GM18951 (cell line): ENCODE measurements around the gene BBIP1.
"Not testable (repeated sequence)": the region's sequence is repeated elsewhere in the genome, so short reads cannot be mapped to it uniquely, and the experiment has no call there.

Source experiments
- POLR2A ChIP-seq: IDR thresholded peaks from 4 replicates; pipeline ENCODE4 v1.6.1; 2011; ENCODE audit warnings: mild to moderate bottlenecking; ENCODE audit not compliant: insufficient read length, insufficient read depth; ENCODE audit errors: extremely low read depth
- in situ Hi-C: fragments of 300-500 bp; cut with MboI; formaldehyde crosslinking; loops from one replicate; pipeline ENCODE4 v1.12.0; 2022; ENCODE audit warnings: low sequenced_read_pairs, mixed read lengths, inconsistent platforms; ENCODE audit not compliant: unreplicated experiment

The BBIP1 gene

GRCh38 chr10:110870823-110871297 is 48.1 kb downstream of the BBIP1 start:
- no peak for TF ChIP-seq POLR2A
- in situ Hi-C loops: no loop called here

DNA sequence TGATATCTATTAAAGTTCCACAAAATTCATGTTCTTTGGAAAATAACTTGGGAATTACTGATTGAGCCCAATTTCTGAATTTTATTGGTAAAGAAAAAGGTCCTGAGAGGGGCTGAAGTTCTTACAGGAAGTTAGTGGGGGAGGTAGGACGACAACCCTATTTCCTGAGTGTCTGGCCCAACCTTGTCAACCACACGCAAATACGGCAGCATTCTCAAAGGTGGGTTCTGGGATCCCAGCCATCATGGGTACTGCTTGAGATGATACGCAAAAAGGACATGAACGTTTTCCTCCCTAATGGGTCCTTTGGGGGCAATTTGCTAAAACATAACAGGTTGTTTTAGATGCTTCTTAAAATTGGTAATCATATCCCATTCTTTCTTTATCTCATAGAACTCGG is 50.0 kb downstream of the BBIP1 start:
- in situ Hi-C loops: no loop called here
- no peak for TF ChIP-seq POLR2A

GRCh38 chr10:110867807-110868465 is 51.0 kb downstream of the BBIP1 start:
- TF ChIP-seq POLR2A: no peak
- in situ Hi-C loops: no loop called here

DNA sequence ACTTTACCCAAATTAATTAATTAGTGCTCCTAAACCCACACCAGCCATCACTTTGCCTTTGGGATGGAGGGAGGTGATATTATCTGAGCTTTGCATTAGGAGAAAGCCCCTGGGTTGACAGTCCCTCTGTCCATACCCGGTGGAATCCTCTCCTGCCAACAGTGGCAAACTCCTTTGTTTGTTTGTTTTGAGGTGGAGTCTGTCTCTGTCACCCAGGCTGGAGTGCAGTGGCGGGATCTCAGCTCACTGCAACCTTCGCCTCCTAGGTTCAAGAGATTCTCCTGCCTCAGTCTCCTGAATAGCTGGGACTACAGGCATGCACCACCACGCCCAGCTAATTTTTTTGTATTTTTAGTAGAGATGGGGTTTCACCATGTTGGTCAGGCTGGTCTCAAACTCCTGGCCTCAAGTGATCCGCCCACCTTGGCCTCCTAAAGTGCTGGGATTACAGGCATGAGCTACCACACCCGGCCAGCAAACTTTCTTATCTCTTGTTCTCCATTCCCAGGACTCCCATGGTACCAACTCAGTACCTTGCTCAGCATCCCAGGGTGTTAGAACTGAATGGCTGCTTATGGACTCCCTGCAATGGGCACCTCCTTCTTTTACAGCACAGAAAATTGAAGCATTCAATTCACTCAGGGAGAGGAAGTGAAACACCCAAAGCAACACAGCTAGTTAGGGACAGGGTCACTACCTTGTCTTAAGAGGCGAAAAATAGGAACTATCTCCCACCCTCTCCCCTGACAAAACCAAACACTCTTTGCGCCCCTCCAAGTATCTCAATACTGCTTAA is 51.8 kb downstream of the BBIP1 start:
- in situ Hi-C loops: not testable (repeated sequence)

- in situ Hi-C loops: no loop called here
- TF ChIP-seq POLR2A: no peak
These were observed 53.0 kb downstream of the BBIP1 start for GRCh38 chr10:110865809-110866482.

DNA sequence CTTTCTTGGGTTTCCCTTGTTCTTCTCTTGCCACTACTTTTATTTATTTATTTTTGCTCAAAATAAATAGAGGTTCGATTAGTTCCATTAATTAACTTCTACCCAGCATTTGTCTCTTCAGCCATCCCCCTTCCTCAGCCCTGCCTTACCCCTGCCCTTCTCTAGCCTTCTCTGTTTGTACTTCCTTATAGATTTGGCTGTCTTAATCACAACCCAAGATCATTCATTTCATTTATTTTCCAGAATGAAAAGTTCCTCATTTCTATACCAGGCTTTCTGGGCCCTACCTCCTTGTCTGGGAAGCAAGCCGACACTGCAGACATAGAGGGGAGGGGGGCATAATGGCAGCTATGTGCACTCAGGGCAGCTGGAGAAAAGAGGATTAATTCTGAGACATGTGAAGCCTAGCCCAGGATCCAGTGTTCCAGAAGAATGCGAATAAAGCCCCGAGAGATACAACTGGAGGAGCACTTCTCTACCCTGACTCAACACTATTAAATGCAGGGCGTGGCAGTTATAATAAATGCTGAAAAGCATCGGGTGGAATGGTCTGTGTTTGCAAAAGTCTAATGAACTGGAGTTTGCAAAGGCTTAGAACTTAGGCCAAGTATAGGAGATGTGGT is 53.7 kb downstream of the BBIP1 start:
- in situ Hi-C loops: no loop called here
- TF ChIP-seq POLR2A: no peak

GRCh38 chr10:110864662-110865140 is 54.3 kb downstream of the BBIP1 start:
- no peak for TF ChIP-seq POLR2A
- in situ Hi-C loops: no loop called here

DNA sequence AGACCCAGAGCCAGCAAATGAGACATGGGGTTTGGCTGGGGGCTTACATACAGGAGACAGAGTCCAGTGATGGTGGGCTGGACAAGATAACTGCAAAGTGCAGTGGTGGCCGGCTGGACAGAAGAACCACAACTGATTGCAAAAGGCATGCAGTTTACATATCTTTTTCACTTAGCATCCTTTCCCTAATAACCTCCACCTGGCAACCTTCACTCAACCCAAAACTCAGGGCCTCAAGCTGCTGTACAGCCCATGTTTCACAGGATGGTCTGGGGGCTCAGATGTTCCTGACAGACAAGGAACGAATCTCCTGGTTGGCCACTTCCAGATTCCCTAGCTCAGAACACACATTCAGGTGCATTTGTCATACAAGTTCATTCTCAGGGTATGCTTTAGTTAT is 55.0 kb downstream of the BBIP1 start:
- in situ Hi-C loops: no loop called here
- no peak for TF ChIP-seq POLR2A

DNA sequence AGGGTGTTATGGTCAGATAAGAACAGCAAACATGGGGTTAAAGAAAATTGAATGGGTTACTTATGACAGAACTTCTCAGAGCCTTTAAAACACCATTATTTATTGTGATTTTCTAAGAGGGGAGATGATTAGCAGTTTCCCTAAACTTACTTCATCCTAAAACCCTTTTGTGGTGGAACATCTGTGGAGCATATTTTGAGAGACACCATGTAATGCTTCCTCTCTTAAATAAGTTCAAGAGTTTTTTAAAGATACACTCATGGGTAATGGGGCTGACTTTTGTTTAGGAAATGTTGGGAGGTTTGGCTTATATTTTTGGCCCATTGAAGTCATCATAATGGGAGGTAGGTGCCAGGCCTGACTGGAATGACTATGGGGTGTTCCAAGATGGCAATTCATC is 55.6 kb downstream of the BBIP1 start:
- no peak for TF ChIP-seq POLR2A
- in situ Hi-C loops: no loop called here

DNA sequence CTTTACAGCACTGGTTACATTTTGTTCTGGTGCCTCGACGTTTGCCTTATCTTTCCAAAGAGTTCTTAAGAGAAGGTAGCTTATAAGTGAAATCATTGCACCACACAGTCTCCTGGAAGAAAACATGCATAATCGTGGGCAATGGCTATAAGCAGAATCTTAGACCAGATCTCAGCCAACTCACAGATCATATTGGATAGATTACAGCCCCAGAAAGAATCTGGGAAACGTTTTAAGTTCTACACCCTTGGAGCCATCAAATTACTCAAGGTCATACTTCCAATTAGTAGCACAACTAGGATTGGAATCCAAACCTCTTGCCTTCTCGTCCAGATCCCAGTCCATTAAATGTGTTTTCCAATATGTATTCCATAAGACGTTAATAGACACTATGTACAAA is 56.0 kb downstream of the BBIP1 start:
- in situ Hi-C loops: no loop called here
- TF ChIP-seq POLR2A: no peak

DNA sequence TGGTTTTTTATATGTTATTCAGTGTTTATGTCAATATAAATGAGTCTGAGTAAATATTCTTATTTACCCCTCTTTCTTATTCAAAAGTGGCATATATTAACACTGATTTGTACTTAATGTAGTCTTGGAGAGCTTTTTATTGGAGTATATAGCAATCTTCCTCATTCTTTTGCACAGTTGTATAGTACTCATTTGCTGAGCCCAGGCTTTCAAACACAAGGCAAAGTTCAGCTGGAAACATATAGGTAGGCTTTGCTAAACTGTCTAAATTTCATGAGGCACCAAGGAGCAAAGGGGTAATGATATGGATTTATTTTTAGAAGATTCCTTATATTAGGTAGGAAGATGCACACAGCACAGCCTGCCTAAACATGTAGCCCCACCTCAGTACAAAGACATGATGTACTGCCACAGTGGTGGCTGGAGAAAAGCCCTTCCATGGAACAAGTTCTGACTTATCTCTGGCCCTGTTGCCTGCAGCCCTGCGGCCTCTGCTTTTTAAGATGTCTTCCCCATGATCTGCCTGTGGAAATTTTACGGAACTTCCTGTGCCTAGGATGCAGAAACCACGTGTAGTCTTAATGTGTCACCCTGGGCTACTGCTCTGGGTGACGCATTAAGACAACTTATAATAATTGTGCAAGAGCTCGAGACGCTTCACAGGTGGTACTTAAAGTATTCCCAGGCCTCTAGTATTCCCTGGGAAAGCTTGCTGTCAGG is 56.9 kb downstream of the BBIP1 start:
- in situ Hi-C loops: no loop called here
- TF ChIP-seq POLR2A: no peak

DNA sequence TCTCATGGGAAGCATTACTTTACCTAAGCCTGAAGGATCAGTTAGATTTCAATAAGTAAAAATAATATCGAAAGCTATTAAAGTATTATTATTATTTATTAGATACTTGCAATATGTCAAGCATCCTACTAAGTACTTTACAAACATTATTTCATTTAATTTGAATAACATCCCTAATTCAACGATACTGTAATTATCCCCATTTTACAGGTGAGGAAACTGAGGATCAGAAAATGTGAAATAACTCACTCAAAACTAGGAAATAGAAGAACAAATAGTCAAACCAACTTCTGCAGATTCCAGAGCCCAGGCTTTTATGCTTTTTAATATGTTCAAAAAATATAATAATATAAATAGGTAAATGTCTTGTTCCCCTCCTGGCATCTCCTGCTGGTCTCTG is 57.5 kb downstream of the BBIP1 start:
- no peak for TF ChIP-seq POLR2A
- in situ Hi-C loops: no loop called here
